Heart left ventricle (tissue), 16 donors: Measurements from ENCODE around the gene NXF1. TPM values are rescaled to one million over a fixed set of nuclear protein-coding genes. Genes with fewer than 3 reads are reported as not detected.

ENCODE experiments used
- ATAC-seq, 4 donors: fragments of 200-7000 bp; cut with Tn5 transposase; one replicate each; pipeline ENCODE4 v1.9.1; 2020 to 2022; ENCODE audit warnings: moderate library complexity in 4 of 4, mild to moderate bottlenecking in 3 of 4, moderate number of reproducible peaks in 1 of 4
- DNase-seq, 5 donors: peaks; one replicate each; pipeline ENCODE4 v3.0.0-alpha.2; 2020
- H3K27ac ChIP-seq, 12 donors: fragments of 200-600 bp; sonication (generic) in 4 of 12; one replicate each; pipeline versions ENCODE4 v1.5.0 to v1.8.0; 2016 to 2022; ENCODE audit warnings: mild to moderate bottlenecking in 2 of 12
- H3K27me3 ChIP-seq, 9 donors: fragments of 200-600 bp; sonication (generic) in 2 of 9; one replicate each; pipeline versions ENCODE4 v1.5.1 to v1.8.0; 2016 to 2022; ENCODE audit warnings: mild to moderate bottlenecking in 3 of 9
- H3K36me3 ChIP-seq, 9 donors: fragments of 200-600 bp; sonication (generic) in 2 of 9; one replicate each; pipeline versions ENCODE4 v1.5.0 to v1.8.0; 2018 to 2022; ENCODE audit warnings: mild to moderate bottlenecking in 2 of 9
- H3K4me1 ChIP-seq, 12 donors: fragments of 200-600 bp; sonication (generic) in 4 of 12; one replicate each; pipeline versions ENCODE4 v1.5.0 to v1.8.0; 2016 to 2022; ENCODE audit warnings: mild to moderate bottlenecking in 3 of 12
- H3K4me3 ChIP-seq, 12 donors: fragments of 200-600 bp; sonication (generic) in 4 of 12; one replicate each; pipeline versions ENCODE4 v1.5.0 to v1.8.0; 2017 to 2022; ENCODE audit warnings: mild to moderate bottlenecking in 9 of 12, moderate library complexity in 4 of 12
- H3K9me3 ChIP-seq, 12 donors: fragments of 200-600 bp; sonication (generic) in 4 of 12; one replicate each; pipeline versions ENCODE4 v1.5.0 to v1.8.0; 2016 to 2022; ENCODE audit warnings: mild to moderate bottlenecking in 1 of 12
- POLR2A ChIP-seq, 2 donors: fragments of 450-650 bp; IDR thresholded peaks; one replicate each; pipeline ENCODE4 v1.6.1; 2017; ENCODE audit warnings: antibody characterized with exemption in 2 of 2, mild to moderate bottlenecking in 2 of 2, moderate library complexity in 2 of 2
- WGBS, 4 donors: extraction: QIAGEN DNeasy Blood & Tissue Kit in 2 of 4; methylation state at CpG; one replicate each; pipeline versions ENCODE4 v1.1.5 to v1.1.7; 2013 to 2018; 5-methylcytosine and 5-hydroxymethylcytosine counted together
- intact Hi-C, 10 donors: fragments of 100-400 bp; cut with DNase I; formaldehyde crosslinking; loops; one replicate each; pipeline versions ENCODE4 v1.11.1 to v1.14.2; 2022
- polyA plus RNA-seq, 2 donors: library from polyadenylated mRNA; stranded (reverse); fragments of 200-250 nt; gene quantifications; one replicate each; pipeline ENCODE4 v1.2.3, GENCODE V29; 2013
- total RNA-seq, 9 donors: library from RNA; depleted of rRNA in 2 of 9; stranded (reverse); fragments of >200 nt in 2 of 9; fragmentation: NEBNext Ultra II Directional in 3 of 9; extraction: Animal tissue kit (Norgen Biotek cat#: 25700) in 3 of 9; gene quantifications; one replicate each; pipeline versions ENCODE4 v1.1.0 to v1.2.4, GENCODE V29; 2016 to 2023
- TF ChIP-seq, protein P1 (sequence below), 12 donors: fragments of 200-600 bp; sonication (generic) in 4 of 12; IDR thresholded peaks; one replicate each; pipeline versions ENCODE4 v1.5.0 to v1.8.0; 2018 to 2022; ENCODE audit warnings: antibody characterized with exemption in 12 of 12, mild to moderate bottlenecking in 5 of 12
- donor health status: ischemic (EF 13 %, LVEDD 7.1; RV severe dilation, severe dysfunction).
- donor health status: healthy with polysubstance abuse.
- donor health status: DM: no; HTN: yes; CAD: no.
- donor health status: DM: no; HTN: no; CAD: no.
- donor health status: ischemic (EF 25% LVEDD 6.9; RV normal size, moderate dysfunction).
- donor health status: ischemic (EF 25% LVEDD 5.7; RV mildly dilated, moderate dysfunction).
- donor health status: healthy.
- donor health status: DM: yes; HTN: yes; CAD: no.
- donor health status: ischemic (EF 35%, LVEDD 5.7; RV mildly dilated, moderate dysfunction).
- donor health status: nonischemic (EF 11% LVEDD 7.7; RV severe dilation, severe dysfunction).
- donor health status: DM: yes; HTN: yes; CAD: no.
- donor health status: PGD.
- donor health status: ischemic (EF 29% LVEDD 5.4; RV normal size, mild dysfunction).
- donor health status: nonischemic (EF 23%, LVEDD 6.1; RV moderate dilation, normal function).

Gene NXF1
- total and polyA plus RNA-seq, 11 donors: 28.5 to 63.4 (median 36.4) TPM

DNA sequence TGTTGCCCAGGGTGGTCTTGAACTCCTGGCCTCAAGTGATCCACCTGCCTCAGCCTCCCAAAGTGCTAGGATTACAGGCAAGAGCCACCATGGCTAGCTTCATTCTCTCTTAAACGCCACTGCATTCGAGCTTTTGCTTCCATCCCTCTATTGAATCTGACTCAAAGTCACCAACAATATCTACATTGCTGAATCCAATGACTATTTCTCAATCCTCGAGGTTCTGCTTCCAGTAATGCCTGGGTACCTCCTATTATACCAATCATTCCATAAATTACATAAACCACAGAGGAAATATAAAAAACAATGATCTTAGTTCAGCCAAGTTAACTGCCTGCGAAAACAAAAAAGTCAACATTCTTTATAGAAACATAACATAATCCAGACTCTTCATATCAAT lies 11.9 kb upstream of the NXF1 start:
- no peak for ATAC-seq
- peaks cover 0 to 90% (median 84%) of the 10 kb centered on the region in 9 donors for H3K36me3 ChIP-seq
- peak overlapping the region in 1 of 12 donors; percentile 87 for H3K27ac ChIP-seq
- no peak for TF ChIP-seq POLR2A (IDR thresholded peaks at IDR 0.05)
- TF ChIP-seq, protein P1, sequence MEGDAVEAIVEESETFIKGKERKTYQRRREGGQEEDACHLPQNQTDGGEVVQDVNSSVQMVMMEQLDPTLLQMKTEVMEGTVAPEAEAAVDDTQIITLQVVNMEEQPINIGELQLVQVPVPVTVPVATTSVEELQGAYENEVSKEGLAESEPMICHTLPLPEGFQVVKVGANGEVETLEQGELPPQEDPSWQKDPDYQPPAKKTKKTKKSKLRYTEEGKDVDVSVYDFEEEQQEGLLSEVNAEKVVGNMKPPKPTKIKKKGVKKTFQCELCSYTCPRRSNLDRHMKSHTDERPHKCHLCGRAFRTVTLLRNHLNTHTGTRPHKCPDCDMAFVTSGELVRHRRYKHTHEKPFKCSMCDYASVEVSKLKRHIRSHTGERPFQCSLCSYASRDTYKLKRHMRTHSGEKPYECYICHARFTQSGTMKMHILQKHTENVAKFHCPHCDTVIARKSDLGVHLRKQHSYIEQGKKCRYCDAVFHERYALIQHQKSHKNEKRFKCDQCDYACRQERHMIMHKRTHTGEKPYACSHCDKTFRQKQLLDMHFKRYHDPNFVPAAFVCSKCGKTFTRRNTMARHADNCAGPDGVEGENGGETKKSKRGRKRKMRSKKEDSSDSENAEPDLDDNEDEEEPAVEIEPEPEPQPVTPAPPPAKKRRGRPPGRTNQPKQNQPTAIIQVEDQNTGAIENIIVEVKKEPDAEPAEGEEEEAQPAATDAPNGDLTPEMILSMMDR (IDR thresholded peaks at IDR 0.05): no peak
- H3K4me3 ChIP-seq: no peak overlapping the region
- no peaks in the 10 kb centered on the region for H3K9me3 ChIP-seq
- DNase-seq: no peak
- intact Hi-C loops: no loop called here
- H3K4me1 ChIP-seq: peaks cover 0 to 26% (median 0%) of the 10 kb centered on the region in 12 donors
- no peaks in the 10 kb centered on the region for H3K27me3 ChIP-seq
- WGBS, 4 donors: 91 to 94% (median 93%) methylated on average over 4 of the region's 4 CpGs

DNA sequence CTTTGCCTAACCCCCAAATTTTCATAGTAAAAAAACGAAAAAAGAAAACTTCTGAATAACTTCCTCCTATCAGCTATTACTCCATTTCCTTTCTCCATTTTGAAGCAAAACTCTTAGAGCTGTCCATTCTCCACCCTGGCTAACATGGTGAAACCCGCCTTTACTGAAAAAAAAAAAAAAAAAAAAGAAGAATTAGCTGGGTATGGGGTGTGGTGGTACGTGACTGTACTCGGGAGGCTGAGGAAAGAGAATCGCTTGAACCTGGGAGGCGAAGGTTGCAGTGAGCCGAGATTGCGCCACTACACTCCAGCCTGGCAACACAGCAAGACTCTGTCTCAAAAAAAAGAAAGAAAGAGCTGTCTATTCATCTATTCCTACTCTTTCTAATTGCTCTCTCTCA lies 11.3 kb upstream of the NXF1 start:
- H3K36me3 ChIP-seq: peaks cover 0 to 86% (median 78%) of the 10 kb centered on the region in 9 donors
- peak overlapping the region in 1 of 12 donors; percentile 87 for H3K27ac ChIP-seq
- no peak for DNase-seq
- H3K27me3 ChIP-seq: no peaks in the 10 kb centered on the region
- H3K4me3 ChIP-seq: peak overlapping the region in 1 of 12 donors; percentile 18
- H3K9me3 ChIP-seq: no peaks in the 10 kb centered on the region
- ATAC-seq: peak in 1 of 4 donors; percentile 49
- intact Hi-C loops: no loop called here
- peaks cover 0 to 26% (median 0%) of the 10 kb centered on the region in 12 donors for H3K4me1 ChIP-seq
- WGBS, 4 donors: 84 to 92% (median 86%) methylated on average over 8 of the region's 8 CpGs
- no peak for TF ChIP-seq POLR2A (IDR thresholded peaks at IDR 0.05)
- TF ChIP-seq, protein P1 (IDR thresholded peaks at IDR 0.05): no peak

DNA sequence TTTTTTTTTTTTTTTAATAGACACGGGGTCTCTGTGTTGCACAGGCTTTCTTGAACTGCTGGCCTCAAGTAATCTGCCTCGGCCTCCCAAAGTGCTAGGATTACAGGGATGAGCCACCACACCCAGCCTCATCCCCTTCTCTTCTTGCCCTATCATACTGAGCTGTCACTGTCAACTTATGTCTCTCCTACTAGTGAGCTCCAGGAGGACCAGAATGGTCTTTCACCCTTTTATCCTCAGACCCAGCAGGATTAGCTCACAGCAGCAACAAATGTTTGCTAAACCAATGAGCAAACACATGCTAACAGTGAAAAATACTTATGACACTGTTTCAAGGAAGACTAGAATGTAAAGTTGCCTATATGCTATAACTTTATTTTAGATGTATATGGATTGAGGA lies 6.4 kb upstream of the NXF1 start:
- Histone ChIP-seq H3K9me3 (no peaks in the 10 kb centered on the region), H3K4me3 (no peak overlapping the region), H3K27ac (no peak overlapping the region), H3K27me3 (no peaks in the 10 kb centered on the region), H3K4me1 (peaks cover 0 to 18% (median 1%) of the 10 kb centered on the region in 12 donors), H3K36me3 (peaks cover 0 to 44% (median 29%) of the 10 kb centered on the region in 9 donors)
- 77 to 85% (median 79%) methylated on average over 2 of the region's 2 CpGs for WGBS, 4 donors
- TF ChIP-seq, protein P1 (IDR thresholded peaks at IDR 0.05): no peak
- TF ChIP-seq POLR2A (IDR thresholded peaks at IDR 0.05): no peak
- DNase-seq (no peak), ATAC-seq (no peak)
- intact Hi-C loops: no loop called here

DNA sequence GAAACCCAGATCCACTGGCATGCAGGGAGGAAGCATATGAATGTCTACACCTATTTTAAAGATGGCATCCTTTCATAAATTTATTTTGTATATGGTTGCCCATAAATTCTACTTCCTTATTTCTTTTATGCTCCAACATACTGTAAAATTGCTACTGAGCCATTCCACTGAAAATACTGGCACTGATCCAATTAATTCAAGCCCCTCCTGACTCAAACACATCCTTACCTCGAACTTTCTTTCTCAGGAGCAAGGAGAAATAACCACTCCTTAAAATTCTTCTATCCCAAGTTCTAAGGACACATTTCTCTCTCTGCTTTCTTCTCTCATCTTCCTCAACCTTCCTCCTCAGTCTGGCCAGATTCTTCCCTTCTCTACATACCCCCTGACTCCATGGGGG lies 5.5 kb upstream of the NXF1 start:
- Histone ChIP-seq H3K4me3 (no peak overlapping the region), H3K27ac (no peak overlapping the region), H3K9me3 (no peaks in the 10 kb centered on the region), H3K36me3 (peaks cover 0 to 35% (median 20%) of the 10 kb centered on the region in 9 donors), H3K4me1 (peaks cover 0 to 20% (median 7%) of the 10 kb centered on the region in 12 donors), H3K27me3 (no peaks in the 10 kb centered on the region)
- TF ChIP-seq POLR2A (IDR thresholded peaks at IDR 0.05): no peak
- TF ChIP-seq, protein P1 (IDR thresholded peaks at IDR 0.05): no peak
- intact Hi-C loops: no loop called here
- DNase-seq: no peak
- 30 to 38% (median 35%) methylated on average over 1 of the region's 1 CpG for WGBS, 4 donors
- ATAC-seq: no peak
